Ectodermal cell (in vitro differentiated cells): ENCODE data around the gene TUBA4A.
A peak's percentile ranks its signal among the peaks of the same experiment; 100 is the strongest.

Experiments
- H3K27ac ChIP-seq: 2 replicates; pipeline ENCODE4 v1.7.0; 2013; ENCODE audit warnings: mild to moderate bottlenecking, low read depth, low read length; ENCODE audit not compliant: insufficient read depth, poor library complexity, severe bottlenecking
- H3K27me3 ChIP-seq: 2 replicates; pipeline ENCODE4 v1.7.0; 2013; ENCODE audit warnings: mild to moderate bottlenecking, low read length; ENCODE audit not compliant: insufficient read depth, control insufficient read depth, poor library complexity, severe bottlenecking
- H3K36me3 ChIP-seq: one replicate; pipeline ENCODE4 v1.7.0; 2013; ENCODE audit warnings: low read length; ENCODE audit not compliant: control insufficient read depth, insufficient read depth
- H3K4me1 ChIP-seq: one replicate; pipeline ENCODE4 v1.7.0; 2013; ENCODE audit warnings: low read length; ENCODE audit not compliant: control insufficient read depth, insufficient read depth
- H3K4me3 ChIP-seq: 2 replicates; pipeline ENCODE4 v1.7.0; 2013; ENCODE audit warnings: low read depth, low read length, control low read depth; ENCODE audit not compliant: insufficient read depth
- H3K9me3 ChIP-seq: 2 replicates; pipeline ENCODE4 v1.7.0; 2013; ENCODE audit warnings: mild to moderate bottlenecking, low read length, moderate library complexity; ENCODE audit not compliant: control insufficient read depth
- WGBS, 2 experiments: methylation state at CpG; one replicate each; pipeline ENCODE4 v1.1.7; 2013; ENCODE audit warnings: missing lambda C conversion rate in 2 of 2; 5-methylcytosine and 5-hydroxymethylcytosine counted together

Gene TUBA4A

GRCh38 chr2:219221957-219222518 lies 31.7 kb downstream of the TUBA4A start:
- Histone ChIP-seq H3K36me3 (peaks cover 36% of the 10 kb centered on the region), H3K9me3 (no peaks in the 10 kb centered on the region), H3K27ac (no peak overlapping the region), H3K4me1 (no peaks in the 10 kb centered on the region), H3K4me3 (no peak overlapping the region), H3K27me3 (no peaks in the 10 kb centered on the region)
- WGBS, 2 experiments: 94 to 96% methylated on average over 16 of the region's 16 CpGs

GRCh38 chr2:219220652-219221402 lies 32.9 kb downstream of the TUBA4A start:
- Histone ChIP-seq H3K27me3 (no peaks in the 10 kb centered on the region), H3K27ac (no peak overlapping the region), H3K9me3 (no peaks in the 10 kb centered on the region), H3K36me3 (peaks cover 36% of the 10 kb centered on the region), H3K4me3 (no peak overlapping the region), H3K4me1 (no peaks in the 10 kb centered on the region)
- WGBS, 2 experiments: 97% methylated on average over 18 to 19 of the region's 19 CpGs

- H3K4me3 ChIP-seq: no peak overlapping the region
- H3K27me3 ChIP-seq: no peaks in the 10 kb centered on the region
- no peaks in the 10 kb centered on the region for H3K4me1 ChIP-seq
- 96 to 97% methylated on average over 18 of the region's 18 CpGs for WGBS, 2 experiments
- H3K27ac ChIP-seq: no peak overlapping the region
- H3K36me3 ChIP-seq: peaks cover 33% of the 10 kb centered on the region
- no peaks in the 10 kb centered on the region for H3K9me3 ChIP-seq
Measured at GRCh38 chr2:219219784-219220532, 33.8 kb downstream of the TUBA4A start.

GRCh38 chr2:219218732-219219701 lies 34.7 kb downstream of the TUBA4A start, which contains the start of gene ABCB6:
Gene ABCB6, minus strand, starts transcription at chr2:219218958. Its CDS starts 285 bp downstream, at chr2:219218673.
- no peaks in the 10 kb centered on the region for H3K4me1 ChIP-seq
- peak within 1 kb of the TSS; percentile 42 for H3K4me3 ChIP-seq
- peak within 1 kb of the TSS; percentile 9 for H3K27ac ChIP-seq
- no peaks in the 10 kb centered on the region for H3K27me3 ChIP-seq
- H3K36me3 ChIP-seq: peaks cover 24% of the 10 kb centered on the region
- H3K9me3 ChIP-seq: no peaks in the 10 kb centered on the region
- WGBS, 2 experiments: 23 to 24% methylated on average over 71 of the region's 71 CpGs

- Histone ChIP-seq H3K4me1 (no peaks in the 10 kb centered on the region), H3K4me3 (peak overlapping the region; percentile 42), H3K9me3 (no peaks in the 10 kb centered on the region), H3K27ac (peak overlapping the region; percentile 9), H3K36me3 (peaks cover 19% of the 10 kb centered on the region), H3K27me3 (no peaks in the 10 kb centered on the region)
- 3% methylated on average over 37 of the region's 37 CpGs for WGBS, 2 experiments
Measured at GRCh38 chr2:219218217-219218731, 35.4 kb downstream of the TUBA4A start.

- WGBS, 2 experiments: 92 to 93% methylated on average over 6 of the region's 6 CpGs
- no peak overlapping the region for H3K4me3 ChIP-seq
Measured at GRCh38 chr2:219216535-219216915, 37.2 kb downstream of the TUBA4A start.

GRCh38 chr2:219215871-219216534 lies 37.7 kb downstream of the TUBA4A start:
- no peaks in the 10 kb centered on the region for H3K9me3 ChIP-seq
- H3K36me3 ChIP-seq: peaks cover 8% of the 10 kb centered on the region
- H3K27ac ChIP-seq: no peak overlapping the region

More at GRCh38 chr2:219216535-219216915, 37.2 kb downstream of the TUBA4A start:
- Histone ChIP-seq H3K36me3 (peaks cover 12% of the 10 kb centered on the region), H3K27me3 (no peaks in the 10 kb centered on the region), H3K9me3 (no peaks in the 10 kb centered on the region), H3K27ac (no peak overlapping the region), H3K4me1 (no peaks in the 10 kb centered on the region)

GRCh38 chr2:219214786-219215185 lies 38.9 kb downstream of the TUBA4A start:
- H3K9me3 ChIP-seq: no peaks in the 10 kb centered on the region
- H3K4me3 ChIP-seq: no peak overlapping the region
- H3K27ac ChIP-seq: no peak overlapping the region
- no peaks in the 10 kb centered on the region for H3K4me1 ChIP-seq
- no peaks in the 10 kb centered on the region for H3K27me3 ChIP-seq
- peaks cover 2% of the 10 kb centered on the region for H3K36me3 ChIP-seq
- WGBS, 2 experiments: 95 to 97% methylated on average over 6 of the region's 6 CpGs

More at GRCh38 chr2:219215871-219216534, 37.7 kb downstream of the TUBA4A start:
- H3K4me3 ChIP-seq: no peak overlapping the region
- WGBS, 2 experiments: 95% methylated on average over 27 of the region's 27 CpGs
- H3K27me3 ChIP-seq: no peaks in the 10 kb centered on the region
- no peaks in the 10 kb centered on the region for H3K4me1 ChIP-seq

- Histone ChIP-seq H3K36me3 (no peaks in the 10 kb centered on the region), H3K4me3 (no peak overlapping the region), H3K4me1 (no peaks in the 10 kb centered on the region), H3K9me3 (no peaks in the 10 kb centered on the region), H3K27me3 (no peaks in the 10 kb centered on the region), H3K27ac (no peak overlapping the region)
- WGBS, 2 experiments: 96 to 97% methylated on average over 15 of the region's 15 CpGs
Measured at GRCh38 chr2:219214141-219214540, 39.6 kb downstream of the TUBA4A start.
